Left lobe of liver (tissue), 2 donors: ENCODE measurements around the gene CKS1B. TPM values are rescaled to one million over a fixed set of nuclear protein-coding genes. Genes with fewer than 3 reads are reported as not detected.
A peak's percentile ranks its signal among the peaks of the same experiment; 100 is the strongest.
"Not testable (repeated sequence)": the region's sequence is repeated elsewhere in the genome, so short reads cannot be mapped to it uniquely, and the experiment has no call there.

Experiments
- ATAC-seq: fragments of 200-7000 bp; cut with Tn5 transposase; one replicate; pipeline ENCODE4 v1.9.1; 2020; ENCODE audit warnings: mild to moderate bottlenecking, moderate library complexity
- DNase-seq: peaks from one replicate; pipeline ENCODE4 v3.0.0-alpha.2; 2020; ENCODE audit warnings: low spot score
- total RNA-seq: library from RNA; stranded (reverse); gene quantifications from one replicate; pipeline ENCODE4 v1.2.1, GENCODE V29; 2021
- donor health status: DM: no; HTN: no; CAD: no; lungs with moderate emphysema.
- donor health status: DM: no; HTN: yes; CAD: no.

The CKS1B gene
- total RNA-seq, 1 donor from 2014 or later, result 14.2 TPM

- peak; percentile 48 for ATAC-seq
Measured at GRCh38 chr1:154962156-154962749, 12.2 kb upstream of the CKS1B start.

DNA sequence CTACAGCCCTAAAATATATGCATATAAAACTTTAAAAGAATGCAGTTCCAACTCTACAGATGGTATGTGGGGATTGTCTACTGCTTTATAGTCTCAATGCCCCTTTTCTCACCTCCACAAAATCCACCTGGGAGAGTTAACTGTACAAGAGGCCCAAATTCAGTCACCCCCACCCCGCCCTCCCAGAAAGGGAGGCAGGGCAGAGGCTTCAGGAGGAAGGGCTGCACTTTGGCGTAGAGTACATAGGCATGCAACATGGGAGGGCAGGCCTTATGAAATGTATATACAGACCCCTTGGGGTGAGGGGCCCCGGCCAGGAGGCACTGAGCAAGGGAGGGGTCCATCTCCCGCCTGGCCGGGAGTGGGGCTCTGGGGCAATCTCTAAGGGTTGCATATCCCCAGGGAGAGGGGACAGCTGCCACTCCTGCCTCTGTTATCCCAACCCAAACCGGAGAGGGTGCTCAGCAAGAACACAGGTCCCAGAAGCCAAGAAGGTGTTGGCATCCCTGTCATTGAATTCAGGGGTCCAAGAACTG, 11.6 kb upstream of the CKS1B start:
- ATAC-seq (no peak), DNase-seq (no peak)

More at GRCh38 chr1:154962156-154962749, 12.2 kb upstream of the CKS1B start:
- DNase-seq, result no peak

DNA sequence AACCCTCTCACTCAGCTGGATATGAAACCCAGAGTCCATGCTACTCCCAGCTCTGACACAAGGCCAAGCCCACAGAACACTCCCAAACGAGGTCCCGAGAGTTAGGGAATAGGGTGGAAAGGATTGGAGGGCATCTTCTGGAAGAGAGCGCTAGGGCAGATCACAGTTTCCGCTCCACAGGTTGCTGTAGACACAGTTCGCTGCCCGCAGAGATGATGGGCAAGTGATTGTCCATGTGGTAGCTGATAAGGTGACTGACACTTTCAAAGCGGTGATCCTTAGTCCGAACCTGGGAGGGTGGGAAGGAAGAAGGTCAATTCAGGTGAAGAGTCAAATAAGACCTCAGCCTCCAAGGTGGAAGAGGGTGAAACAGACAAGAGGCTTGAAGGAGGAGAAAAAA, 10.8 kb upstream of the CKS1B start:
- DNase-seq (no peak), ATAC-seq (no peak)

DNA sequence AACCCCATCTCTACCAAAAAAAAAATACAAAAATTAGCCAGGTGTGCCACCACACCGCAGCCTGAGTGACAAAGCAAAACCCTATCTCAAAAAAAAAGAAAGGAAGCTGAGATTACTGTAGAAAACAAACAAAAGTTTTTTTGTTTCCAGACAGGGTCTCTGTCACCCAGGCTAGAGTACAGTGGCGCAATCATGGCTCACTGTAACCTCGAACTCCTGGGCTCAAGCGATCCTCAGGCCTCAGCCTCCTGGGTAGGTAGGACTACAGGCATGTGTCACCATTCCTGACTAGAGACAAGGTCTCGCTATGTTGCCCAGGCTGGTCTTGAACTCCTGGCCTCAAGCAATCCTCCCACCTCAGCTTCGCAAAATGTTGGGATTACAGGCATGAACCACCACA, 10.1 kb upstream of the CKS1B start:
- ATAC-seq (no peak), DNase-seq (no peak)

GRCh38 chr1:154966111-154966510, 8.4 kb upstream of the CKS1B start:
- ATAC-seq (no peak), DNase-seq (no peak)

- DNase-seq, result no peak
- ATAC-seq, result no peak
Measured at GRCh38 chr1:154967331-154967950, 7.0 kb upstream of the CKS1B start.

DNA sequence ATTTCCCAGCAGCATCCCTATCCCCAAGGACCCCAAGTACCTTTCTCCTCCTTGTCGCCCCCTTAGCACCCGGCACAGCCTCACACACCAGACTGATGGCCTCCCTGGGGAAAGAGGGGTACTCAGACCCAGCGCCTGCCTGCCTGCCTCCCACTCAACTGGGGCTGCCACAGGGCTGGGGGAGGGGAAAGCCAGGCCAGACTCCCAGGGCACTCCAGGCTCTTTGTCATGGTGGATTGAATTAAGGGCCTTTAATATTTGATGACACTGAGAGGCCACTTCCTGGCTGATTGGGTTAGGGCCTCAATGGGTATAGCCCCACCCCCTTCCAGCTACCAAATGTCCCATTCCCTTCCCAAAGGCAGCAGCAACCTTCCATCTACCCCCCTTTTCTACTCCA, 5.8 kb upstream of the CKS1B start:
- ATAC-seq (no peak), DNase-seq (no peak)

DNA sequence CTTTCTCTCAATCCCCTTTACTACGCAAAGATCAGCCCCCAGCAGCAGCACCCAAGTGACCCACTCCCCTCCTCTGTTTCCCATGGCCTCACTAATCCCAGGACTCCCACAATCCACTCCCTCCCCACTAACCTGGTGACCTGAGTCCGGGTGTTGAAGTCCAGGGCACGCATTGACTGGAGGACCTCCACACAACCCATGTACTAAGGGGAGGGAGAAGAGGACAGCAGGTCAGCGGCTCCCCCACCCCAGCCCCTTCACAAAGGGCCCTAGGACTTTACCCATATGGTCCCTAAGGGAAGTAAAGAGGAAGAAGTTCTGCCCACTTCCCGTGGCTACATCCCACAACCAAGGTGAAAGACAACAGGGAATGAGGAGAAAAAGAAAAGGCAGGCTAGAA, 5.2 kb upstream of the CKS1B start:
- ATAC-seq (no peak), DNase-seq (no peak)

GRCh38 chr1:154969860-154970452, 4.5 kb upstream of the CKS1B start:
- DNase-seq, result no peak
- no peak for ATAC-seq

- DNase-seq (peak; percentile 87), ATAC-seq (peak; percentile 37)
Measured at GRCh38 chr1:154970631-154971340, 3.7 kb upstream of the CKS1B start, which contains the start of gene SHC1. SHC1 (minus strand) TSS chr1:154970747; CDS start chr1:154970526, 221 bp downstream.

- no peak for DNase-seq
- no peak for ATAC-seq
Measured at GRCh38 chr1:154971341-154971998, 3.0 kb upstream of the CKS1B start.

DNA sequence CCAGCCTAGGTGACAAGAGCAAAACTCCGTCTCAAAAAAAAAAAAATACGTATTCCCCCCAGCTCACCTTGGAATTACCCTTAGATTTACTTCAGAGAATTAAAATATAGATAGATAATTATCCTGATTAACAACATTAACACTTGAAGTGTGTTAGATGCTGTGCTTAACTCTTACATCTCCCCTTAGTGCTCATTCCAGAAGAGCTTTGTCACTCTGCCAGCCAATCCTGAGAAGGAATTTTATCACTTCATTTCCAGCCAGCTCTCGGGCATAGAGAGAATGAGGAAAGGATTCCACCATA, 2.3 kb upstream of the CKS1B start:
- ATAC-seq (no peak), DNase-seq (no peak)

DNA sequence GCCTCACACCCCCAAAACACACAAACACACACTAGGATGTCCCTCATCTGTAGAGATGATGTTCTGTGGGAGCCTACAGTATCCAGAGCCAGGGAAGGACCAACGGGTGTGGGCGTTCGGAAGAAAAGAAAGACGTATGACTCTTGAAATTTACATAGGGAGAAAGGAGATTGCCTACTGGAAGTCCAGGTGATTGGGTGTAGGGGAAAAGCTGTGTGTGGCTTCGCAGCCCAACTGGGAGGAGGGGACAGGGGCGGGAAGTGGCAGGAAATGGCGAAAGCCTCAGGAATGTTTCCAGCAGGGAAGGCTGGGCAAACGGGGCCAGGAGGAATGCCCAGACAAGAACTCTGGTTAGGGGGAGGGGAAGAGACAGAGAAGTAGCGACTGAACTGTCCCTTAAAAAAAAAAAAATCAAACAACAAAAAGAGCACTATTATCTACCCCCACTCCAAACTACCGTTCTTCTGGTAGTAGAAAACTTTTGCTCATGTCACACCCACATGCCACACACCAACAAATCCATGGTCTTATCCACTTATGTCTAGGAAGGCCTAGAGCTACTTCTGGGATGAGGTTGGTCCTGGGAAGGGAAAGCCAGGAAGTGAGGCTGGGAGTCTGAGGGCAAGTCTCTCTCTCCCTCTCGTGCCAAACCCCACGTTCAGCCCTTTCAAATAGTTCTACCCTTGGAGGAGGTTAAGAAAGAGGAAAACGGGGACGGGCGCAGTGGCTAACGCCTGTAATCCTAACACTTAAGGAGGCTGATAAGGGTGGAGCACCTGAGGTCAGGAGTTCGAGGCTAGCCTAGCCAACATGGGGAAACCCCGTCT, 1.8 kb upstream of the CKS1B start:
- DNase-seq, result peak; percentile 90
- peak; percentile 45 for ATAC-seq

DNA sequence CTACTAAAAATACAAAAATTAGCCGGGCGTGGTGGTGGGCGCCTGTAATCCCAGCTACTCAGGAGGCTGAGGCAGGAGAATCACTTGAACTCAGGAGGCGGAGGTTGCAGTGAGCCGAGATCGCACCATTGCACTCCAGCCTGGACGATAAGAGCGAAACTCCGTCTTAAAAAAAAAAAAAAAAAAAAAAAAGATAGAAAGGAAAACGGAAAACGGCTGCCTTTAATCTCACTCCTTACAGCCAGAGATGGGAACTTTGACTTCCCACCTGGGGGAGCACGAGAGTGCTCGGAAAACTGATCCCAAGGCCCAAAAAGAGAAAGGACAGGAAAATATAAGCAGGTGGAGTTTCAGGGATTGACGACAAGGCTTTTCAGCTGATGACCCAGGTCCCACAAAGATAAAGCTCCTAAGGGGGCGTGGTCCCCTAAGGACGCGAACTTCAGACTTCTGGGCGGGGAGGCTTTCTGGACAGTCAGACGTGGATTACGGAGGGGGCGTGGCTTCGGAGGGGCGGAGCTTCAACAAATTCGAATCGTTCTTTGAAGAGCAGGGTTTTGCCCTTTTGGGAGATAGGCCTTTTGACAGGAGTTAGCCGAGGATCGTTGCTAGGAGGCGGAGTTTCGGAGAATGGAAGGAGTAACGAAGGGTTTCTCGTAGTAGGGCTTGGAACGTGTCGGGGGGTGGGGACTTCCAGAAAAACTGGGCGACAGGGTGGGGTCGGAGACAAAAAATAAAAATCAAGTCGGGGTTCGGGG, 958 bp upstream of the CKS1B start:
- DNase-seq (peak; percentile 99), ATAC-seq (peak; percentile 67)

DNA sequence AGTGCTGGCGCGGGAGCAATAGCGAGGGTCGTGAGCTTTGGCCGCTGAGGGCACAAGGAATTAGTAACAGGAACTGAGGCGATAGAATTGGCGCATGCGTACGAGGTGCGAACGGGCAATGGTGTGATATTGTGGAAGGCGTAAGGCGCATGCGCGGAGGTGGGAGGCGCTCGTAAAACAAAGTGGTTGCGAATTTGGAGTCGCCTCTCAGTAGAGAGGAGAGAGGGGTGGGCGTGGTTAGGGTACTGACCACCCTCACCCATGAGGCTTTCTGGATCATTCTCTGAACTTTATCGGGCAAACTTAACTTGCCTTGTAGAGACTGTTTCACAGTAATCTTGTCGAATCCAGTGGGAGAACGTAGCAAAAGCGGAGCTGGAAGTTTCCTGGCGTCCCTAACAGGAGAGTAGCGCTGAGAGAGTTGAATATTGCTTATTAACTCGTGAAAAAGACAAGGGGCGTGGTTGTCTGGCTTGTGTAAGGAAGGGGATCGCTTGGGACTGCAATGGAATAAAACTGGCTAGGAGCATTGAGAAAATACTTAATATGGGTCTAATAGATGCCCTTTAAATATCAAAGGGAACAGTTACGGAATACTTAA, 427 bp downstream of the CKS1B start:
- DNase-seq (peak; percentile 96), ATAC-seq (peak; percentile 50)

DNA sequence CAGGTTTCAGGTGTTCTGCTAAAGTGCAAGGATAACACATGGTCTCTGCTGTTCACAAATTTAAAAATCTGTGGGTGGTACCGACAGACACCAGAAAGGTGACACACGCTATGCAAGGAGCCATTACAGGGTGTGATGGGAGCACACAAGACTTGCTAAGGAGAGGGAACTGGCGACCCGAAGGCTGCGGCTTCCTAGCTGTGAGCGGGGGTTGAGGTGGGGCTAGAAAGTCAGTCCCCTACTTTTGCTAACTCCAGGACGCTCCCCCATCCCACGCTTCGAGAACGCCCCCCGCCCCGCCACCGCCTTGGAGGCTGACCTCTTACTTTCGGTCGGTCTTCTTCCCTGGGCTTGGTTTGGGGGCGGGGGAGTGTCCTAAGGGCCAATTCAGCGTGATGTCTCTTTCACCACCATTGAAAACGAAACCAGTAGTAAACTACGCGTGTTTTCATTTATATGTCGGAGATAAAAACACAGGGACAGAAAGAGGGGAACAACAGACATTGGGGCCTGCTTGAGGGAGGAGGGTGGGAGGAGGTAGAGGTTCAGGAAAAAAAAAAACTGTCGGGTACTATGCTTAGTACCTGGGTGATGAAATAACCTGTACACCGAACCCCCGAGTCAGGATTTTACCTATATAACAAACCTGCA, 1.1 kb downstream of the CKS1B start:
- DNase-seq (peak; percentile 68), ATAC-seq (no peak)

GRCh38 chr1:154977762-154978161, 3.3 kb downstream of the CKS1B start:
- DNase-seq, ATAC-seq: not testable (repeated sequence)

GRCh38 chr1:154978360-154978759, 3.9 kb downstream of the CKS1B start:
- no peak for ATAC-seq
- no peak for DNase-seq

DNA sequence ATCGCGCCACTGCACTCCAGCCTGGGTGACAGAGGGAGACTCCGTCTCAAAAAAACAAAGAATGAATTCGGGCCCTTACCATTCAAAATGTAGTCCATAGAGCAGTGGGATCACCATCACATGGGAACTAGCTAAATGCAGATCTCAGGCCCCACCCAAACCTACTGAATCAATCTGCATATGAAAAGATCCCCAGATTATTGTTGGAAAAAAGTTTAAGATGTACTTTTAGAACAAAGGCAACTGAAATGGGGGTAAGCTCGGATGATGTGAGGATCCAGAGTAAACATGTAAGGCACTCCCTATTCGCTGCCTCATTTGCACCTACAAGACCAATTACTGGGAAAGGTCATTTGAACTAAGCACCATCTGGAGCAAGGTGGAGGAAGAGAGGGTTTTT, 7.9 kb downstream of the CKS1B start:
- ATAC-seq, result no peak
- no peak for DNase-seq
